Activated CD8-positive, alpha-beta memory T cell treated with anti-CD3 and anti-CD28 coated beads, Interleukin-2, amount 50 U/mL, for 1 hour (primary cell): ENCODE measurements around the gene SLC1A2.

Experiments used
- DNase-seq: peaks from one replicate; pipeline ENCODE4 v3.0.0-alpha.2; 2020; ENCODE audit errors: extremely low read depth

The SLC1A2 gene

GRCh38 chr11:35413598-35413997, 5.8 kb downstream of the SLC1A2 start:
- no peak for DNase-seq

GRCh38 chr11:35412285-35412684, 7.1 kb downstream of the SLC1A2 start:
- no peak for DNase-seq

DNA sequence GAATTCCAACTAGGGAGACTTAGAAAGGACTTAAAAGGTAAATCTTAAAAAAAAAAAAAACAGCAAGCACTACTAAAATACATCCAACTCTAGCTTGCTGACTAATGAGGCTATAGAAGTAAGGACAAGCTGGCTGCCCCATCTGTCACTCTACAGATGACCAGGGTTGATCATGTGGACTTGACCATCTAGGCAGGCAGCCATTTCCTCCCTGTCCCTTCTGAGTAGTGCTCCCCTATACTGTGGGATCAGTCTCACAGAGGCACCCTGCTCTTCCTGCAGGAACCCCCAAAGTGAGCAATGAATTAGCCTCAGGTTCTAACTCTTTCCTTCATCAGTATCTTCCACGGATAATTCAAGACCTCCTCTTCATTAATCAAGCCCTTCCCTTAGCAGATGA, 12.3 kb downstream of the SLC1A2 start:
- no peak for DNase-seq

- DNase-seq = no peak
Measured at GRCh38 chr11:35404388-35404775, 15.0 kb downstream of the SLC1A2 start.

DNA sequence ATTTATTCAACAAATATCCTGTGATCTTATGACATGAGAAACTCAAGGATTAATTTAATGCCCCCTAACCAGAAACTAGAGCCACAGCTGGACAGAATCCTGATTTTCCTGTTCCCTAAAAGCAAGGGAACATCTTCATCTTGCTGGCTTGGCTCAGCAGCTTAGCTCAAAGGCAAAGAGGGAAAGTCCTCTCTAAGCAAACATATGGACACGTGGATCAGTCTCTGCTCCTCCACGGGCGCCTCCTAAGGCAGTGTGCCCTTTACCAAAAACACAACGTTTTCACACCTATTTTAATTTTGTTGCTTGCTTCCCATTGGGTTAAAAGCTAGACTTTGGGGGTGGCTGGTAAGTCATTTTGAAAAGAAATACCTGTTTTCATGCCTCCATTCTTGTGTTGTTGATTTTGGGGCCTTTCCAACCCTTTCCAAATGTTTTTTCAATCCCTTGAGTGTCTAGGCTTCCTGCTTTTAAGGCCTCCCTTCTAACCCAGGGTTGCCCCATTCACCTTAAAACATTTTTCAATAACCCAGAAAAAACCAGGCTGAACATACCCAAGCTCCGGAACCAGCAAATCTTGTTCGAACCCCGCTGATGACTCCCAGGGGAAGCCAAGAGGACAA, 15.5 kb downstream of the SLC1A2 start:
- DNase-seq = no peak

DNA sequence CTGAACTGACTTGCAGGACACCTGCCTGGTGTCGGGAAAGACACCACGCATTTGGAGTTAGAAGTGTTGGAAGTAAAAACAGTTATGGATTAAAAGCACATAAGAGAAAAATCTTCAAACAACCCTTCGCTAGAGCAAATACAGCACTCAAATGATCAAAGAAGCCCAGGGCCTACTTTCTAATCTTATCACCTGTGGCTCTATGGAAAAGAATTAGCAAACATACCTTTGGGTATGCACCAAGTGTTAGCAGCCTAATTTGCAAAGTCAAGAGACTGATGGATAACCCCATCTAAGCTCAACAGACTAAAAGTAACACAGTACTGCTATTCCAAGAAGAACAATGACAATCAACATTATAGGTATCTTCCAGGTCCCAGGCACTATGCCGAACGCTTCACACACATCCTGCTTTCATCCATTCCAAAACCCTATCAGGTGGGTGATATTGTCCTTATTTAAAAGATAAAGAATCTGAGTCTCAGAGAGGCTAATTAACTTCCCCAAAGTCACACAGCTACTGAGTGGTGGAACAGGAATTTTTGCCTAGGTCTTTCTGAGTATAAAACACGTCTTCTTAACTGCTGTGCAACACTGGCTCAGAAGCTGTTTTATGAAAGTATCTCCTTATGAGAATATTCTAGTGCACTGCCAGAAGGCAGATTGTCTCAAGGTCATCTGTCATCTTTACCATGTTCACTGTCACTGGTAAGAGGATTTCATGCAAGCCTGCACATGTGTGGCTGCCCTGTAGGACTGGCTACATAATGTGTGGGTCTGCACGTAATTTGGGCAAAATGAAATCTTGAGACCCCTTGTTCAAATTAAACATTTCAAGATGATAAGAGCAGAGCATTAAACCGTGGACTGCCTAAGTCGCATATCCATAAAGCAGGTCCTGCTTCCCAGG, 16.4 kb downstream of the SLC1A2 start:
- no peak for DNase-seq

DNA sequence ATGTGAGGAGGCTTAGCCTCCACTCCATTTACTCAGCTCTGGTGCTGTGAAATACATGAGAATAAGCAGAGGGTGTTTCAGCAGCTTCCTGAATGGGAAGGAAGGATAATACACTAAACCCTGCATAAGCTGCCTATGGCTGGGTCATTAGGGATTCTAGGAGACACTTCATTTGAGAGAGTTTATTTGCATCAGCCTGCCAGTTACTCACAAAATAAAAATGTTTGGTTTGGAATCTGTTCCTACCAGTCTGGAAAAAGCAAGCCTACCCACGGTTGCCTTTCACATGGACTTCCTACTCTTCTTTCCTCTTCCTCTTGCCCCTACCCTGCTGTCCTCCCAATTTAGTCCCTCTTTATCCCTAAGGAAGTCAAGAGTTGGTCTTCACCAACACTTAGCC, 20.5 kb downstream of the SLC1A2 start:
- no peak for DNase-seq

DNA sequence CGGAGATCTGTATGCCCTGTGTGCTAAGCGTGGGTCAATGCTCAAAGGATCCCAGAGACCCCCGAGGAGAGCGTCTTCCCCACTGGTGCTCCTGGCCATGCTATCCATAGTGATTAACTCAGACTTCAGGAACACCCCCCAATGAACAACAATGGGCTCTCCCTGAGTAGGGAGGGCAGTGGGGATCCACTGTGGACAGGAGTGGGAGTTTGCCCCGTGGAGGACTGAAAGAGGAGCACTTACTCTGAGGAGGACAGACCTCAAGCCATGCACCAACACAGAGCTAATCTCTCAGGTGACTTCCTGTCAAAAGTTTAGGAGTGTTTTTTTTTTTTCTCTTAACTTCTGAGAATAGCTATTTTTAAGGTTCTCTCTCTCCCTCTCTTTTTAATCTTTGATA, 24.4 kb downstream of the SLC1A2 start:
- no peak for DNase-seq

GRCh38 chr11:35393098-35393497, 26.3 kb downstream of the SLC1A2 start:
- no peak for DNase-seq

DNA sequence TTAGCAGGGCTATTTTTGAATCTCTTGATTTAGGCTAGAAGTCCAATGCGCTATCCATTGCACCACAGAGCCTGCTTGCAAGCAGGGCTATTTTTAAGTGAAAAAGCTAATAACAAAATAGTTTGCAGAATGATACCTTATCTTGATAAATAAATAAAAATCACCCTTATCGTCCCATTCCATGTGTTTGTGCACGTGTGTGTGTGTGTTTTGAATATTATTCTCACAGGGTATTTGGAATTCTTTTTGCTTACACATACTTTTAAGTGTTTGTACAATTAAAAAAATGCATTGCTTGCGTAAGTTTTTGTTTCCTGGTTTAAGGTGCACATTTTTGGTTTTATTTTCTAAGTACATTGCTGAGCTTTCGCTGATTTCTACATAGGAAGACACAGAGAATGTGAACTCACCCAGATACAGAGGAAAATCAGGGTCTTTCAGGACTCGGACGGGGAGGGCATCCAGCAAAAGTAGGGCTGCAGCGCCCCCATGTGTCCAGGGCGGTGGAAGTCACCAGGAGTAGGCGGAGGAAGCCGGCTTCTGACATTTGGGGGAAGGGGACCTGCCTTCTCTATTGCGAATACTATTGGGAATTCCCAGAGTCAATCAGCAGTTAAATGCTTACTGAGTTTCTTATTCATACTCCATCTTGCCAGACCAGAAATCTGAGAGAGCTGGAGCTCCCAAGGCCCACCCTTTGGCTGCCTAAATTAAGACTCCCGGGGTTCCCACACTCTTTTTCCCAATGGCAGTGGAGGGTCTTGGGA, 27.3 kb downstream of the SLC1A2 start:
- peak; percentile 61 for DNase-seq

DNA sequence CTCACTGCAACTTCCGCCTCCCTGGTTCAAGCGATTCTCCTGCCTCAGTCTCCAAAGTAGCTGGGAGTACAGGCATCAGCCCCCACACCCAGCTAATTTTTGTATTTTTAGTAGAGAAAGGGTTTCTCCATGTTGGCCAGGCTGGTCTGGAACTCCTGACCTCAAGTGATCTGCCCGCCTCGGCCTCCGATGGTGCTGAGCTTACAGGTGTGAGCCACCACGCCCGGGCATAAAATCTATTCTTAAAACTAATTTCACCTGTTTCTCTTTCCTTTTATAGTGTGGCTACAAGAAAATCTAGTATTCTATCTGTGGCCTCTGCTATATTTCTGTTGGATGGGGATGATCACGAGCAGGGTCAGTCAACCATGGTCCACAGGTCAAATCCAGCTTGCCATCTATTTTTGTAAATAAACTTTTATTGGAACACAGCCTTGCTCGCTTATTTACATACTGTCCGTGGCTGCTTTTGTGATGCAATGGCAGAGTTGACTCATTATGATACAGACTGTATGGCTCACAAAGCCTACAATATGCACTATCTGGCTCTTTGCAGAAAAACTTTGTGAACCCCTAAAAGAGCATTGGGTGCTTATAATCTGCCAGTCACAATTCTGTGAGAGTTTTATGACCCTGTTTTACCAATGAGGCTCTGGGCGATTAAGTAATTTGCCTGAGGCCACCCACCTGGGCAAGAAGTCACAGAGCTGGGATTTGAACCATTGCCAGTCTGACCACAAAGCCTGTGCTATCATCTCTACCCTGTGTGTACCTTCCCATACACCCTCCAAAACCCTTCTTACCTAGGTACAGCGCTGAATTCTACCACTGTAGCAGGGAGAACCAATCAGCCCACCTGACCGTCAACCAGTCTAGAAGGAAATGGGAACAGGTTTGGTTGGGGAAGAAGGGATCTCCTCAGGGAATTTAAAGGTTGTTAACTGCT, 28.3 kb downstream of the SLC1A2 start:
- DNase-seq = no peak

GRCh38 chr11:35389897-35390465, 29.4 kb downstream of the SLC1A2 start:
- DNase-seq = no peak

- DNase-seq = no peak
Measured at GRCh38 chr11:35389112-35389511, 30.2 kb downstream of the SLC1A2 start.

GRCh38 chr11:35388061-35388460, 31.3 kb downstream of the SLC1A2 start:
- DNase-seq = no peak

GRCh38 chr11:35387111-35387982, 32.0 kb downstream of the SLC1A2 start:
- DNase-seq = no peak

GRCh38 chr11:35383953-35384352, 35.4 kb downstream of the SLC1A2 start:
- no peak for DNase-seq

- DNase-seq = no peak
Measured at GRCh38 chr11:35381709-35382322, 37.5 kb downstream of the SLC1A2 start.

GRCh38 chr11:35380603-35381002, 38.8 kb downstream of the SLC1A2 start:
- no peak for DNase-seq

GRCh38 chr11:35377262-35377661, 42.1 kb downstream of the SLC1A2 start:
- no peak for DNase-seq

- DNase-seq = no peak
Measured at GRCh38 chr11:35376613-35377012, 42.7 kb downstream of the SLC1A2 start.
